Measurements from ENCODE around the gene NHLH1. TPM values are rescaled to one million over a fixed set of nuclear protein-coding genes. Genes with fewer than 3 reads are reported as not detected.
A peak's percentile ranks its signal among the peaks of the same experiment; 100 is the strongest.

NHLH1 gene
- total RNA-seq, 1 donor from 2014 or later, result 0.27 TPM

DNA sequence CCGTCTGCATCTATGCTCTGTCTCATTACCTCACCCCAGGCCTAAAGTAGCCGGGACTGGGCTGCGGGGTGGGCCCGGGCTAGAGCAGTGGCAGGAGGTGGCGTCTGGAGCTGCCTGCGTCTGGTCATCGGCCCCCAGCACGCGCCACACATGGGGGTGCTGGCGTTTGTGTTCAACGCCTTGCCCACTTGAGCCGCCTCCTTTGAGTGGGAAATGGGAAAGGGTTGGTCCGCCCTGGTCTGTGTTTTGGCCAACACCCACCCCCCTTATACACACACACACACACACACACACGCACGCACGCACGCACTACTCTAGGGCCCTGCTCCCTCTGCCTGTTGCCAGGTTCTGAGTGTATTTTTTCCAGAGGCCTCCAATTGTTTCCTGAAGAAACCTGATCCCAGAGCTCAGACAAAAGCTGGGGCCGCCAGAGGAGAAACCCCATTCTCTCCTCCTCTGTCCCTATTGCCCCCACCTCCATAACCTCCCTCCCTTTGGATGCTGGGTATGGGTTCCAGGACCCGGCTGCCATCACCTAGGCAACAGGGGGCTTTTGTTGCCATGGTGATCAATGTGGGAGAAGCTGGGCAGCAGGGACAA lies 43.6 kb downstream of the NHLH1 start:
- TF ChIP-seq, protein P1, sequence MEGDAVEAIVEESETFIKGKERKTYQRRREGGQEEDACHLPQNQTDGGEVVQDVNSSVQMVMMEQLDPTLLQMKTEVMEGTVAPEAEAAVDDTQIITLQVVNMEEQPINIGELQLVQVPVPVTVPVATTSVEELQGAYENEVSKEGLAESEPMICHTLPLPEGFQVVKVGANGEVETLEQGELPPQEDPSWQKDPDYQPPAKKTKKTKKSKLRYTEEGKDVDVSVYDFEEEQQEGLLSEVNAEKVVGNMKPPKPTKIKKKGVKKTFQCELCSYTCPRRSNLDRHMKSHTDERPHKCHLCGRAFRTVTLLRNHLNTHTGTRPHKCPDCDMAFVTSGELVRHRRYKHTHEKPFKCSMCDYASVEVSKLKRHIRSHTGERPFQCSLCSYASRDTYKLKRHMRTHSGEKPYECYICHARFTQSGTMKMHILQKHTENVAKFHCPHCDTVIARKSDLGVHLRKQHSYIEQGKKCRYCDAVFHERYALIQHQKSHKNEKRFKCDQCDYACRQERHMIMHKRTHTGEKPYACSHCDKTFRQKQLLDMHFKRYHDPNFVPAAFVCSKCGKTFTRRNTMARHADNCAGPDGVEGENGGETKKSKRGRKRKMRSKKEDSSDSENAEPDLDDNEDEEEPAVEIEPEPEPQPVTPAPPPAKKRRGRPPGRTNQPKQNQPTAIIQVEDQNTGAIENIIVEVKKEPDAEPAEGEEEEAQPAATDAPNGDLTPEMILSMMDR (IDR thresholded peaks at IDR 0.05; ENCODE audit: unreplicated experiment), result no peak
- Mint-ChIP-seq H3K36me3 (no peaks in the 10 kb centered on the region), H3K27ac (peak overlapping the region; percentile 80), H3K9me3 (no peaks in the 10 kb centered on the region), H3K4me1 (peaks cover 47% of the 10 kb centered on the region), H3K4me3 (no peak overlapping the region), H3K27me3 (ENCODE audit: low read depth) (no peaks in the 10 kb centered on the region)
- no peak for DNase-seq (ENCODE audit: low spot score in 2 of 2, unreplicated experiment in 2 of 2)

DNA sequence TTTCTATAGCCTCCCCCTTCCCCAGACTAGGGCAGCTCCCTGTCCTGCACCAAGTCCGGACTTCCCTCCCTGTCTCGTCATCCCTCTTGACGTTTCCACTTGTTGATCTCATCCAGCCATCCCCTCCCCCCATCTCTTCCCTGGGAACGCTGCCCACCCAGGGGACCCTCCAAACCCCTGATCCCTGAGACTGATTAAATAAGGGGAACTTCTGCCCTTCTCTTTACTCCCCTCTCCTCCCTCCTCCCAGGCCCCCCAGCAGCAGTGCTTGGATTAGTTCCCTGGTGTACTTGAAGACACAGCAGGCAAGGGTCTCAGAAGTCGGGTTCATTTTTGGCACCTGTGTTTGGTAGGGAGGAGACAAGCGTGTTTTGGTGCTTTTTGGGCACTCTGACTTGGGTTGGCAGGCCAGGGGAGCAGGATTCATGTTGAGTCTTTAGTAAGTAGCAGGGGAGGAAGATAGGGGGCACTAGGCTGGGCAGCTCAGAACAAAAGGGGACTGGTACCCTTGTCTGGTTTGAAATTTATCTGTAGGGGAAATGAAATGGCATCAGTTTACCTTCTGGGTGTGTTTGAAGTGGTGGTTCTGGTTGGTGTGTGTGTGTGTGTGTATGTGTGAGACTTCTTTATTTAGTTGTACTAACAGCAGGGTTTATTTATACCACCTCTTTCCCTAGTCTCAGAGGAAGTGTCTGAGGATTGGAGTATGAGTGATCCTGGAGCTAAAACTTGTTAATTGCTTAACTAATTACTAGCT lies 44.6 kb downstream of the NHLH1 start:
- TF ChIP-seq, protein P1 (IDR thresholded peaks at IDR 0.05; ENCODE audit: unreplicated experiment), result no peak
- Mint-ChIP-seq H3K27ac (peak overlapping the region; percentile 80), H3K4me3 (no peak overlapping the region)

DNA sequence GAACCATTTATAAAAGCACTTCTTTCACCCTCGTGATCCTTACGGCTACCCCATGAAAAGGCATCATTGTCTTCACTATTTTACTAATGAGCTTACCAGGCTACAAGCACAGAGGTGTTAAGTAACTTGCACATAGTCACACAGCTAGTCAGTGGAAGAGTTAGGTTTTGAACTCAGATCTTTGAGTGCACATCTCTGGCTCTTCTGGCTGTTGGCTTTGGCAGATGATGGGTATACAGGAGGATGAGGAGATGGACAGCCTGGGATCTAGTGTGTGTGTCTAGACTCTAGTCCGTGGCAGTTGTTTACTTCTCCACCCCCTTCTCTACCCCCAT lies 45.1 kb downstream of the NHLH1 start:
- no peaks in the 10 kb centered on the region for H3K36me3 Mint-ChIP-seq
- no peaks in the 10 kb centered on the region for H3K9me3 Mint-ChIP-seq
- H3K4me1 Mint-ChIP-seq, result peaks cover 42% of the 10 kb centered on the region
- no peak for DNase-seq (ENCODE audit: low spot score in 2 of 2, unreplicated experiment in 2 of 2)
- H3K4me3 Mint-ChIP-seq, result no peak overlapping the region
- TF ChIP-seq, protein P1 (IDR thresholded peaks at IDR 0.05; ENCODE audit: unreplicated experiment), result no peak
- no peaks in the 10 kb centered on the region for H3K27me3 Mint-ChIP-seq (ENCODE audit: low read depth)
- no peak overlapping the region for H3K27ac Mint-ChIP-seq

More for the DNA sequence above, 44.6 kb downstream of the NHLH1 start:
- no peak for DNase-seq (ENCODE audit: low spot score in 2 of 2, unreplicated experiment in 2 of 2)
- no peaks in the 10 kb centered on the region for H3K9me3 Mint-ChIP-seq
- no peaks in the 10 kb centered on the region for H3K36me3 Mint-ChIP-seq
- H3K4me1 Mint-ChIP-seq, result peaks cover 43% of the 10 kb centered on the region
- H3K27me3 Mint-ChIP-seq (ENCODE audit: low read depth), result no peaks in the 10 kb centered on the region

DNA sequence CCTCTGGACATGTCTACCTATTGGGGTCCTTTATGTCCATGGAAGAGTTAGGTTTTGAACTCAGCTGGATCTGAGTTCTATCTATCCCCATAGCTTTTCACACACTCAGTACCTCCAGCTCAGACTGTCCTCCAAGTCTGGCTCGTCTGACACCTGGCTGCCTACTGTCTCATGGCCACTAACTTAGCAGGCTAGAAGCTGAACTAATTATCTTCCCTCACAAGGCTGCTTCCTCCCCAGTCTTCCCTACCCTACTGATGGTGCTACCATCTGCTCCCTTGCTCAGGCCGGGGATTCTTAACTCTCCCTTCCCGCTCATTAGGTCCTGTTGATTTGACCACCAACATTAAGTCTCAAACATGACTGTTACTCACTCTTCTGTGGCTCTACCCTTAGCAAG lies 46.8 kb downstream of the NHLH1 start:
- DNase-seq (ENCODE audit: low spot score in 2 of 2, unreplicated experiment in 2 of 2), result no peak
- TF ChIP-seq, protein P1 (IDR thresholded peaks at IDR 0.05; ENCODE audit: unreplicated experiment), result no peak
- H3K36me3 Mint-ChIP-seq, result peaks cover 3% of the 10 kb centered on the region
- H3K4me3 Mint-ChIP-seq, result no peak overlapping the region
- no peaks in the 10 kb centered on the region for H3K27me3 Mint-ChIP-seq (ENCODE audit: low read depth)
- peaks cover 33% of the 10 kb centered on the region for H3K4me1 Mint-ChIP-seq
- no peaks in the 10 kb centered on the region for H3K9me3 Mint-ChIP-seq
- no peak overlapping the region for H3K27ac Mint-ChIP-seq

DNA sequence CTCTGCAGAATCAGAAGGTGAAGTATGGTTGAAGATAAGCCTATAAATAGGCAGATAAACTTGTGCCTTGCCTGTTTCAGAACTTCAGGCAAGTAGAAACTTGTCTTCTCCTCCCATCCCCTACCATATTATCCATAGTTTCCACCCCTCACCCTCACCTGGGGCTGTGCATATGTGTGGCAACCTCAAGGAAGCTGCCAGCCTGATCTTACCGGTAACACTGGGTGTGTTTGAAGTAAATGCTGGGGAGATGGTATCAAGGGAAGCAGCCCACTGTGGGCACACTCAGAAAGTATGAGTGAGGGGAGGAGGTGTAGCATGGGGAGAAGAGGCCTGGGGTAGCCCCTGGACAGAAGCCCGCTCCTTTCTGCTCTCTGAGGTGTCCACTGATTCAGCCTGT lies 48.0 kb downstream of the NHLH1 start:
- TF ChIP-seq, protein P1 (IDR thresholded peaks at IDR 0.05; ENCODE audit: unreplicated experiment), result no peak
- peaks cover 30% of the 10 kb centered on the region for H3K4me1 Mint-ChIP-seq
- no peak overlapping the region for H3K27ac Mint-ChIP-seq
- peaks cover 9% of the 10 kb centered on the region for H3K36me3 Mint-ChIP-seq
- no peaks in the 10 kb centered on the region for H3K9me3 Mint-ChIP-seq
- no peak for DNase-seq (ENCODE audit: low spot score in 2 of 2, unreplicated experiment in 2 of 2)
- no peaks in the 10 kb centered on the region for H3K27me3 Mint-ChIP-seq (ENCODE audit: low read depth)
- no peak overlapping the region for H3K4me3 Mint-ChIP-seq

All from mesothelial cell of epicardium (in vitro differentiated cells).